Measurements from ENCODE around the gene MEIOSIN. TPM values are rescaled to one million over a fixed set of nuclear protein-coding genes. Genes with fewer than 3 reads are reported as not detected.

Gene MEIOSIN
- total RNA-seq, 2 experiments from 2014 or later, result not detected

DNA sequence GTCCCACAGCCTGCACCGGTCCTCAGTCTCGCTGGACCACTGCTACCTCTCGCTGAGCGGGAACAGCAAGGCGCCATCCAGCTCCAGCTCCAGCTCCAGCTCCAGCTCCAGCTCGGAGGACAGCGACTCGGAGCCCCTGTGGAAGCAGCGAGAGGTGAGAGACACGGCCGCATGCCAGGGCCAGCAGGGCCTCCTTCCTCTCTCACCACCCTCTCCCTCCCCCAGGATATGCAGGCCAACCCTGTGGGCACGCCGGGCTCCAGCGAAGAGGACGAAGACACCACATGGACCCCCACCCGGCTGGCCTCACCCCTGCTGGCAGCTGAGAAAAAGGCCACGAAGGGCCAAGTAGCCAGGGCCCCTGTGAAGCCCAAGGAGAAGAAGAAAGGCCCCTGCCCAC lies 28.5 kb downstream of the MEIOSIN start:
- Mint-ChIP-seq H3K4me3 (no peak overlapping the region), H3K36me3 (ENCODE audit: low read depth) (no peaks in the 10 kb centered on the region), H3K27ac (no peak overlapping the region), H3K27me3 (ENCODE audit: low read depth) (peaks cover 15% of the 10 kb centered on the region), H3K9me3 (no peaks in the 10 kb centered on the region), H3K4me1 (ENCODE audit: low read depth) (no peaks in the 10 kb centered on the region)
- DNase-seq, result no peak
- intact Hi-C loops (cut with micrococcal nuclease), result no loop called here
- CTCF ChIA-PET, result interaction anchor here (0.6 kb wide), 1 partner anchor 1341 kb away, joined by 3 read pairs; no protein-coding TSS in a partner anchor

DNA sequence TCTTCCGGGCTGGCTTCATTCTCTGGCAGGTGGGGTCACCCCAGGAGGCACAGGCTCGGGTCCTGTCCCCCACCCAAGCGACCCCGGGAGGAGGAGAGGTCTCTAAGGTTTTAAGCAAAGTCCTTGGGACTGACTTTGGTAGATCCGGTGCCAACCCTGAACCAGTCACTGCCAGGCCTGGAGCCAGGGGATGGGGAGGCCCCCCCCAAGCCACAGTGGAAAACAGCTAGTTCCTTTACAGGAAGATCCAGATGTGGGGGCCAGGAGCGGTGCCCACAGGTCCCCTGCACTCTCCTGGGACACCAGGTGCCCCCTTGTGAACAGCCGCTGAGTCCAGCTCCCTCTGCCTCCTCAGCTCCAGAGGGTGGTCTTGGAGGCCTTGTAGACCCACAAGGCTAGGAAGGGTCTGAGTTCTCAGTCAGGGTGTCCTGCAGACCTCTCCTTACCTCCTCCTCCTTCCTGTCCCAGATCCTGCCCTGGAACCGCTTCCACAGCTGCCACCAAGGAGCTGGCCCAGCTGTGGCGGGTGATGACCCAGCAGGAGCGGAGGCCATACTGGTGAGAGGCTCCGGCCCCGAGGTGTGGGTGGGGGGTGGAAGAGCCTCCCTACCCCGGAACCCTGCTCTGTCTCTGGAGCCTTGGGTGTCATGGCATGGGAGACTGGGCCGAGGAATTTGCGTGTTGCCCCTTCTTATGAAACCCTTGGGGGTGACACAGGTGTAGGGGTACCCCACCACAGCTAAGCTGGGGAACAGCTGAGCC lies 29.8 kb downstream of the MEIOSIN start:
- H3K27me3 Mint-ChIP-seq (ENCODE audit: low read depth), result peaks cover 22% of the 10 kb centered on the region
- intact Hi-C loops (cut with micrococcal nuclease), result no loop called here
- CTCF ChIA-PET, result no interaction called here
- DNase-seq, result no peak
- H3K36me3 Mint-ChIP-seq (ENCODE audit: low read depth), result no peaks in the 10 kb centered on the region
- no peak overlapping the region for H3K27ac Mint-ChIP-seq
- H3K9me3 Mint-ChIP-seq, result no peaks in the 10 kb centered on the region
- no peak overlapping the region for H3K4me3 Mint-ChIP-seq
- H3K4me1 Mint-ChIP-seq (ENCODE audit: low read depth), result peaks cover 4% of the 10 kb centered on the region

DNA sequence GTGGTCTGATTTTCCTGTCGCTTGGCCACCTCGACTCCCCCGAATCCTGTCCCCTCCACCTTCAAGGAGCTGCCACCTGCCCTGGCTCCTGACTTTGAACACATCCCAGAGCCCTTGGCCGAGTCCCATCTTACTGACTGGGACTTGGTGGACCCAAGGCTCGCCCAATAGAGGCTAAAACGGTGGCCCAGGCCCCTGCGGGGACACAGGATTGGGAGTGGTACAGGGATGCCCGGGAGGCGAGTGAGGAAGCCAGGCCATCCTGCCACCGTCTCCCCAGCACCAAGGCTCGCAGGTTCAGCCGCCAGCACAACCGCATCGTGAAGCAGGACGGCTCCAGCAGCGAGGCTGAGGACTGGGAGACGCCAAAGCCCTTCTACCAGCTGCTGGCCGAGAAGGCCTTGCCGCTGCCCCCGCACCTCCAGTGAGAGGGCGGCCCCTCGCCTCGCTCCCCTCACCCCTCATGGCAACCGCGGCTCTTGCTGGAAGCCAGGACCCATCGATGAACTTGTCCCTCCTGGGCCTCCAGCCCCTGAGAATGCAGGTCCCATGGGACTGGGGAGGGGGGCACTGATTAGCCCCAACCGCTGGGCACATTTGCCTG lies 30.6 kb downstream of the MEIOSIN start:
- no peak for DNase-seq
- no peaks in the 10 kb centered on the region for H3K9me3 Mint-ChIP-seq
- H3K4me3 Mint-ChIP-seq, result no peak overlapping the region
- H3K27me3 Mint-ChIP-seq (ENCODE audit: low read depth), result peaks cover 23% of the 10 kb centered on the region
- peaks cover 4% of the 10 kb centered on the region for H3K4me1 Mint-ChIP-seq (ENCODE audit: low read depth)
- no peaks in the 10 kb centered on the region for H3K36me3 Mint-ChIP-seq (ENCODE audit: low read depth)
- CTCF ChIA-PET, result no interaction called here
- no peak overlapping the region for H3K27ac Mint-ChIP-seq
- intact Hi-C loops (cut with micrococcal nuclease), result no loop called here

DNA sequence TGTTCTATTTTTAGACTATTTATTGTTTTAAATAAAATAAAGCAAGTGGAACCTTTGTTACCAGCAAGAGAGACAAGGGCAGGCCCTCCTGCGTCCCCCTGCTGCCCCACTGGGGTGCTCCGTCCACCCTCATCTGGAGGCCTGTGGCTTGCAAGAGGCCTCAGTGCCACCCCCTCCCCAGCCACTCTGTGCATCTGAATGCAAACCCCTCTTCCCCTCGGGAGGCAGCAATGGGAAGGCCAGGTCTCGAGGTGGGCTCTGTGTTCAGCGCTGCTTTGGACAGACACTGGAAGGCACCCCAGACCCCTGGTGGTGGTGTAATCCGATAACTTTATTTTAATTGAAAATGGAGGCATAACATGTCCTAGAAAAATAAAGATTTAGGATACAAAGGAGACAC lies 31.2 kb downstream of the MEIOSIN start:
- no peak for DNase-seq
- peaks cover 21% of the 10 kb centered on the region for H3K27me3 Mint-ChIP-seq (ENCODE audit: low read depth)
- no peaks in the 10 kb centered on the region for H3K9me3 Mint-ChIP-seq
- no peaks in the 10 kb centered on the region for H3K36me3 Mint-ChIP-seq (ENCODE audit: low read depth)
- intact Hi-C loops (cut with micrococcal nuclease), result no loop called here
- H3K4me1 Mint-ChIP-seq (ENCODE audit: low read depth), result peaks cover 5% of the 10 kb centered on the region
- H3K4me3 Mint-ChIP-seq, result no peak overlapping the region
- H3K27ac Mint-ChIP-seq, result no peak overlapping the region
- CTCF ChIA-PET, result no interaction called here

DNA sequence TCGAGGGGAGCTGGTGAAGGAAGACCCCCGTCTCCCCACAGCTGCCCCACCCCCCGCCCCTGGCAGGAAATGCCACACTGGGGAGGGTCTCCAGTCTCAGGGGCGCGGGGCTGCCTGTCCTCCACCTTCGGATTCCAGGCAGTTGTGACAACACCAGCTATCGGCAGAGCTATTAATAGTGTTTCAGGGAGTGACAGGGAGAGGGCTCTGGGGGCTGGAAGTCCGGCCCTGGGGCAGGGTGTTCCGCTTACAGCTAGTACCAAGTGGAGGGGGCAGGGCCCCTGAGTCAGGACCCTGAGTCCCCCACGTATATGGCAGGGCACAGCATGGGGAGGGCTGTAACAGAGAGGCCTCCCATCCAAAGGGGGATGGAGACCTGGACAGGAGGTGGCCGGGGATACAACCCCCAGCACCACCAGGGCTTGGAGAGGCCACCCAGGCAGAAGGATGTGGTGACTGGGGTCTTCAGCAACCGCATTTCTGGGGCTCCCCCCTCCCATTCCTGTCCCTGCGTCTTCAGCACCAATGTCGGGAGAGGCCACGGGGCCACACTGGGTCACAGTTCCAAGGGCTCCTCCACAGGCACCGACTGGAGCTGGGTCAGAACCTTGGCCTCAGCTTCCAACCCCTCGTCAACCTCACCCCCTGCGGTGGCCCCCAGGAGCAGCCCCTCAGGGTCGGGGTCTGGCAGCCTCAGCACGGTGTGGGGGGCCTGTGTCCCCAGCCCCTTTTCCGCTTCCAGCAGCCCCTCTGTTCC lies 31.9 kb downstream of the MEIOSIN start:
- CTCF ChIA-PET, result no interaction called here
- Mint-ChIP-seq H3K36me3 (ENCODE audit: low read depth) (no peaks in the 10 kb centered on the region), H3K4me1 (ENCODE audit: low read depth) (peaks cover 8% of the 10 kb centered on the region), H3K27me3 (ENCODE audit: low read depth) (peaks cover 20% of the 10 kb centered on the region), H3K9me3 (no peaks in the 10 kb centered on the region), H3K4me3 (no peak overlapping the region), H3K27ac (no peak overlapping the region)
- DNase-seq, result no peak
- intact Hi-C loops (cut with micrococcal nuclease), result no loop called here

DNA sequence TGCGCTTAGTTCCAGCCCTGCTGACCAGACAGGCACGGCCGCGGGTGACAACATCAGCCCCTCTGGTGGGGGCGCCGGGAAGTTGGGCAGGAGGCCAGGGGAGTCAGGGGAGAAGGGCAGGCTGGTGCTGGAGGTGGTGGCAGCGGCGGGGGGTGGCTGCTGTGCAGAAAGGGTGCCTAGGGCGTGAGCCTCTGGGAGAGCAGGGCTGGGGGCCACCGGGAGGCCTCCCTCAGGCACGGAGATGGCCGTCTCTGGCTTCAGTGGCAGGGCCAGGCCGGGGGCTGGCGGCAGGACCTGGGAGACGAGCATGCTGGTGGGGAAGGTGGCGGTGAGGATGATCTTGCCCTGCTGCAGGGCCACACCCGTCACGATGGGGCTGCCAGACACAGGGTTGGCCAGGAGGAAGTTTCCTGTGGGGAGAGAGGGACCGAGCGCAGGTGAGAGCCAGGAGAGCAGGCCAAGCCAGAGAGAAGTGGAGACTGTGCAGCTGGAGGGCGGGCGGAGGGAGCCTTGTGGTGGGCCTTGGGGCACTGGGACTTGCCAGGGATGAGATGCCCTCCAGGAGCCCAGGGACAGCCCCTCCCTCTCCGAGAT lies 32.6 kb downstream of the MEIOSIN start:
- CTCF ChIA-PET, result no interaction called here

DNA sequence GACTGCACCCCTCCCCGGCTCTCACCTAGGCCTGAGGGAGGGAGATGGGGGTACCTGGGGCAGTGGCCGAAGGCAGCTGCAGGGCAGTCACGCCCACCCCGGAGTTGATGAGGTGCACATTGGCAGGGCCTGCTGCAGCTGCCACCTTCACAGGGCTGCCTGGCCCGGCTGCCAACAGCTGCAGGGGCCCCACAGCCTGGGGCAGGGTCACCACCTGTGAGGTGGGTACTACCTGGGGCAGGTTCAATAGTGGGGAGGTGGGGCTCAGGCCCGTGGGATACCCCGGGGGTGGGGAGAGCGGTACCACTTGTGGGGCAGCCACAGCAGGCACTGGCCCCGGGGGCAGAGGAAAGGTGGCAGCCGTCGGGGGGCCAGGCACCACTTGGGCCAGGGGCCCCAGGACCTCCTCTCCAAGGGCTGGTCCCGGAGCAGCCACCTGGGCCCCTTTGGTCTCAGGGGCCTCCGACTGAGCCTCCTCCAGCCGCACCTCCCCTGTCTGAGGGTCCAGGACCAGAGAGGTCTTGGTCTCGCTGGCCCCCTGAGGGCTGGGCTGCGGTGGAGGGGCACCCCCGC lies 33.1 kb downstream of the MEIOSIN start:
- no peaks in the 10 kb centered on the region for H3K36me3 Mint-ChIP-seq (ENCODE audit: low read depth)
- no peaks in the 10 kb centered on the region for H3K9me3 Mint-ChIP-seq
- no peak overlapping the region for H3K4me3 Mint-ChIP-seq
- peaks cover 10% of the 10 kb centered on the region for H3K4me1 Mint-ChIP-seq (ENCODE audit: low read depth)
- no peak overlapping the region for H3K27ac Mint-ChIP-seq
- peaks cover 23% of the 10 kb centered on the region for H3K27me3 Mint-ChIP-seq (ENCODE audit: low read depth)
- intact Hi-C loops (cut with micrococcal nuclease), result no loop called here
- DNase-seq, result no peak
- CTCF ChIA-PET, result no interaction called here

More for the DNA sequence above, 32.6 kb downstream of the MEIOSIN start:
- Mint-ChIP-seq H3K4me1 (ENCODE audit: low read depth) (peaks cover 10% of the 10 kb centered on the region), H3K27me3 (ENCODE audit: low read depth) (peaks cover 20% of the 10 kb centered on the region), H3K9me3 (no peaks in the 10 kb centered on the region), H3K36me3 (ENCODE audit: low read depth) (no peaks in the 10 kb centered on the region), H3K27ac (no peak overlapping the region), H3K4me3 (no peak overlapping the region)
- DNase-seq, result no peak
- intact Hi-C loops (cut with micrococcal nuclease), result no loop called here

DNA sequence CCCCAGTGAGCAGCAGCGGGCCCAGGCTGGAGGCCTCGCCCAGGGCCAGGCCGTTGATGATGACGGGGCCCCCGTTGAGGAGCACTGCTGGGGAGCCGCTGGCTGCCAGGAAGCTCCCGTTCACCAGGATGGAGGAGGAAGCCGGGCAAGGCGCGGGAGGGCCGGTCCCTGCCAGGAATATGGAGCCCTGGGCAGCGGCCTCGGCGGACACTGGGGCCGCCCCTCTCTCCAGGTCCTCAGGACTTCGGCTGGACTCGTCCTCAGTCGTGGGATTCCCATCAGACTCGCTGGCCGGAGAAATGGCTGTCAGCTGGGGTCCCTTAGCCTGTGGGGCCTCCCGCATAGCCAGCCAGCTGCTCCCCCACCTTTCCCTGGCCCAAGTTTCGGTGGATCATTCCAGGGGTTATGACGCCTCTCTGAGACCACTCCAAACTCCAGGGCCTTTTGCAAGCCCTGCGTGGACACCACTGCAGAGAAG lies 33.7 kb downstream of the MEIOSIN start:
- peaks cover 23% of the 10 kb centered on the region for H3K27me3 Mint-ChIP-seq (ENCODE audit: low read depth)
- intact Hi-C loops (cut with micrococcal nuclease), result no loop called here
- CTCF ChIA-PET, result no interaction called here
- no peaks in the 10 kb centered on the region for H3K9me3 Mint-ChIP-seq
- H3K36me3 Mint-ChIP-seq (ENCODE audit: low read depth), result no peaks in the 10 kb centered on the region
- H3K4me1 Mint-ChIP-seq (ENCODE audit: low read depth), result peaks cover 10% of the 10 kb centered on the region
- DNase-seq, result no peak
- no peak overlapping the region for H3K4me3 Mint-ChIP-seq
- no peak overlapping the region for H3K27ac Mint-ChIP-seq

DNA sequence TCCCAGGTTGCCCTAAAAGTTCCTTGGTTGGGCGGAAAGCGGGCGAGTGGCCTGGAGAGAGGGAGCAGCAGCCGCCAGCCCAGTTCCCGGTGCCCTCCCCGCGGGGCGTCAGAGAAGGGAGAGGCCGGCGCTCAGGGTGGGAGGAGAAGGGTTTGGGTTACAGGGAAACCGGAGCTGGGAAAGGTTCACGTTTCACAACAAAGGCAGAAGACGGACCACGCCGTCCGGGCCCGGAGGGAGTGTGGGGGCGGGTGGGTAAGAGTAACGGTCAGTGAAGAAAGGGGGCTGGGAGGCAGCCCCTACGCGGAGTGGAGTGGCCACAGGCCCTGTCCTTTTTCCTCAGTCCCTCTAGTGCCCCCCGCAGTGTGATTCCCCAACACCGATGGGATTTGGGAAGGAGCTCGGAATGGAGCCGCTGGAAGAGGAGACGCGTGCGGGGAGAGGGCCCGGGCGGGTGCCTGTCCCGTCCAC lies 34.2 kb downstream of the MEIOSIN start:
- Mint-ChIP-seq H3K27me3 (ENCODE audit: low read depth) (peaks cover 23% of the 10 kb centered on the region), H3K4me3 (no peak overlapping the region), H3K27ac (no peak overlapping the region), H3K36me3 (ENCODE audit: low read depth) (no peaks in the 10 kb centered on the region), H3K9me3 (no peaks in the 10 kb centered on the region), H3K4me1 (ENCODE audit: low read depth) (peaks cover 10% of the 10 kb centered on the region)
- intact Hi-C loops (cut with micrococcal nuclease), result no loop called here
- no peak for DNase-seq
- CTCF ChIA-PET, result interaction anchor here (0.9 to 6.1 kb wide), 2 partner anchors 32 to 546 kb away, joined by 3 to 127 read pairs; no protein-coding TSS in a partner anchor

DNA sequence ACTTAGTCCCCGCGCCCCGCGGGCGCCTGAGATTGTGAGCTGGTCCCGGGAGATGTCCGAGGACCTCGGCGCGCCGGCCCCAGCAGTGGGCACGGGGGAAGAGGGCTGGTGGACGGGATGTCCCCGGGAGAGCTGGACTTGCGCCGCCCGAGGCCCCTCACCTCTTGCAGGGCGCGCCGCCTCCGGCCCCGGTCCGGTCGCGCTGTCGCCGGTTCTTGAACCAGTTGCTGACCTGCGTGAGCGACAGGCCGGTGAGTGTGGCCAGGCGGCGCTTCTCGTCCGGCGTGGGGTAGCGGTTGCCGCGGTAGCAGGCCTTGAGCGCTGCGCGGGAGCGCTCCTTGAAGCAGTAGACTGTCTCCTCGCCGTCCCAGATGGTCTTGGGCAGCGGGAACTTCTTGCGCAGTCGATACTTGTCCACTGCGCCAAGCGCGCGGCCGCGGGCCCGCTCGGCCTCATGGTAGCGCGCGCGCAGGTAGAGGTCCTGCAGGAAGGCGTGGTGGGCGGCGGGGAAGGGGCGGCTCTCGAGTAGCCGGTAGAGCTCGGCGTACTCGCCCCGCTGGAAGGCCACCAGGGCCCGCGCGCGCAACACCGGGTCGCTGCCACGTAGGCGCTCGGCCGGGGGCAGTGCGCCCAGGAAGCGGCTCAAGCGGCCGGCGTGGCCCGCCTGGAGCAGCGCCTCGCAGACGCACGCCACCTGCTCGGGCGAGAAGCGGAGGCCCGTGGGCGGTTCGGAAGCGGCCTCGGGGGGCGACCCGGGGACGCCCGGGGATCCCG lies 34.8 kb downstream of the MEIOSIN start:
- Mint-ChIP-seq H3K27me3 (ENCODE audit: low read depth) (peaks cover 23% of the 10 kb centered on the region), H3K4me3 (peak overlapping the region; percentile 68), H3K9me3 (no peaks in the 10 kb centered on the region), H3K27ac (no peak overlapping the region), H3K36me3 (ENCODE audit: low read depth) (no peaks in the 10 kb centered on the region), H3K4me1 (ENCODE audit: low read depth) (peaks cover 10% of the 10 kb centered on the region)
- CTCF ChIA-PET, result interaction anchor here (0.9 to 6.1 kb wide), 6 partner anchors 11 to 547 kb away, joined by 3 to 127 read pairs (median 5); no protein-coding TSS in a partner anchor
- intact Hi-C loops (cut with micrococcal nuclease), result no loop called here
- DNase-seq, result no peak

DNA sequence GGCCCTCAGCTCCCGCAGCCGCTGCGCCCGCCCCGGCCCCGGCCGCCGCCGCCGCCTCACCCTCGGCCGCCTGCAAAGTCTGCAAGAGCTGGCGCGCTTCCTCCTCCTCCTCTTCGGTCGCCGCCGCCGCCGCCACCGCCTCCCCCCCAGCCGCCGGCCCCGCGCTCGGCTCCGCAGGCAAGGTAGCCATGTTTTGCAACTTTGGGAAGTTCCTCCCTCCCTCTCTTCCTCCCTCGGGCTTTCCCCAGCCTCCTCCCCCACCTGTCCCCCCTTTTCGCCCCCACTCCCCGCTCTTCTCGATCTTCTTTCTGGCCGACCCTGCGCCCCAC lies 35.4 kb downstream of the MEIOSIN start:
- Mint-ChIP-seq H3K9me3 (no peaks in the 10 kb centered on the region), H3K27me3 (ENCODE audit: low read depth) (peaks cover 23% of the 10 kb centered on the region), H3K4me3 (peak overlapping the region; percentile 81), H3K27ac (no peak overlapping the region), H3K4me1 (ENCODE audit: low read depth) (peaks cover 10% of the 10 kb centered on the region), H3K36me3 (ENCODE audit: low read depth) (no peaks in the 10 kb centered on the region)
- CTCF ChIA-PET, result interaction anchor here (0.6 to 6.1 kb wide), 9 partner anchors 11 to 963 kb away, joined by 3 to 127 read pairs (median 5); partner anchors contain the start of gene SYMPK
- peak; percentile 53 for DNase-seq
- intact Hi-C loops (cut with micrococcal nuclease), result no loop called here

Data from activated naive CD4-positive, alpha-beta T cell treated with anti-CD3 and anti-CD28 coated beads for 36 hours (primary cell).